GM11168 (cell line): ENCODE data around the gene IFI27L2.

ENCODE experiments used
- in situ Hi-C: fragments of 300-500 bp; cut with MboI; formaldehyde crosslinking; loops from one replicate; pipeline ENCODE4 v1.12.0; 2022; ENCODE audit warnings: low sequenced_read_pairs; ENCODE audit not compliant: unreplicated experiment

Gene IFI27L2

DNA sequence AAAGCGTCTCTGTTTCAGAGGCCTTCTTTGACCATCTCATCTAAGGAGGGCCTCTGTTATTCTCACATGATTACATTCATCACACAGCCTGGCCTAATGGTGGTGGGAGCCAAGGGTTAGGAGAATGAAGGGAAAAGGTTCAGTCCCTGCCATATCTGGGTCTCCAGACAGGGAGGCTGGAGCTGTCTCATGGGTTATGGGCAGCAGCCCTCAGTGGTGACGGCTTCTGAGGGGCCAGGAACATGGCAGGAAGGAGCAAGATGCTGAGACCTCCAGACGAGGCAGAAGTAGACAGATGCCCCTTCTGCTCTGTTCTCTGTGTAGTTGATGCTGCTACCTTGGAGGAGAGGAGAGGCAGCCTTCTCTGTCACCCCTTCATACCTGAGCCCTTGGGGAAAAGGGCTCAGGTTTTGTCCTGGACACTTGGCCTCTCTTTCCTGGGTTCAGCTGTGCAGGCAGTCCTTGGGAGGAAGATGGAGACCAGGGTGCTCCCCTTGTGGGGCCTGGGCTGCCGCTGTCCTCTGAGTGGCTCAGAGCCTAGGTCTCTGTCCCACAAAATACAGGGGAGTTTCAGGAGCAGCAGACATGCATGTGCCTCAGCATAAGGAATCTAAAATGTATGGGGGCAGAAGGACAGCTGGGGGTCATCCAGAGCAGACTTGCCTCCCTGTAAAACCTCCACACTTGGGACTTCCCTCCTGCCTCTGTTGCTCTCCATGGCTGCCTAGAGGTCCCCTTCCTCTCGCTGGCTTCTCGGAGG, 3.6 kb downstream of the IFI27L2 start:
- in situ Hi-C loops, result loop anchor here (10.0 kb wide), 1 partner anchor 71 kb away; no protein-coding TSS in a partner anchor

DNA sequence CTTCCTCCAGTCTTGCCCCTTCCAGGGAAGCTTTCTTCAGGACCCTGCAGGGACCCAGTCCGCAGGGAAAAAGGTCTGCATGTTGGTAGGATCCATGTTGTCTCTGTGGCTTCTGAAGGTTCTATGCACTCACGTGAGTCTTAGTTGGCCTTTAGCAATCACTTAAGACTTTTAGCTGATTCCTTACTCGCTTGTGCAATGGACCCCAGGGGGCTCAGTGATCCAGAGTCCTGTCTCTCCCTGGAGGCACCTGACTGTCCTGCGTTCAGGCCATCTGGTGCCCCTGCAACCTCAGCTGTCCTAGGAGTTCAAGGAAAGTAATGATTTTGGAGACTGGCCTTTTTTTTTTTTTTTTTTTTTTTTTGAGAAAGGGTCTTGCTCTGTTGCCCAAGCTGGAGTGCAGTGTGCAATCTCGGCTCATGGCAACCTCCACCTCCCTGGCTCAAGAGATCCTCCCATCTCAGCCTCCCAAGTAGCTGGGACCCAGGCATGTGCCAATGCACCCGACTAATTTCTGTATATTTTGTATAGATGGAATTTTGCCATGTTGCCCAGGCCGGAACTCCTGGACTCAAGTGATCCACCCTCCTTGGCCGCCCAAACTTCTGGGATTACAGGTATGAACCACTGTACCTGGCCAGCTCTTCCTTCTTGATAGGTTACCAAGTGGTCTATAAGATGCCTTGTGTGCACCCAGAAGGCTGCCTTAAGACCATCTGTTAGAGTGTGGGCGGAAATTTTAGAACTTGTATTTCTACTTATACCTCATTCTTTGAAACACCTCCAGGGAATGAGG, 4.6 kb downstream of the IFI27L2 start:
- in situ Hi-C loops, result loop anchor here (10.0 kb wide), 1 partner anchor 70 kb away; no protein-coding TSS in a partner anchor

DNA sequence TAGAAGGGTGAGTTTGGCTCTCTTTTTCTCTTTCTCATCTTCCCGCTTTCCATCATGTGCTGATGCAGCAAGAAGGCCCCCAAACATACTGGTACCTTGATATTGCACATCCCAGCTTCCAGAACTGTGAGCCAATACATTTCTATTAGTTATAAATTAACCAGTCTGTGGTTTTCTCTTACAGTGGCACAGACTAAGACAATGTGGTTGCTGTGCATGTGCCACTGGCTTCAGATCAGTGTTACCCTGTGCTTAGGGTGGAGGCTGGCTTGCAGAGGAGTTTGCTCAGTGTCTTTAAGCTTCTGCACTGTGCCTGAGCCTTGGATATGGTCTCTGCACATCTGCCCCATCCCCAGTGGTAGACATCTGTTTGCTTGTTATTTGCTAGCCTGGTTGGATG, 5.5 kb downstream of the IFI27L2 start:
- in situ Hi-C loops, result loop anchor here (10.0 kb wide), 1 partner anchor 69 kb away; no protein-coding TSS in a partner anchor

DNA sequence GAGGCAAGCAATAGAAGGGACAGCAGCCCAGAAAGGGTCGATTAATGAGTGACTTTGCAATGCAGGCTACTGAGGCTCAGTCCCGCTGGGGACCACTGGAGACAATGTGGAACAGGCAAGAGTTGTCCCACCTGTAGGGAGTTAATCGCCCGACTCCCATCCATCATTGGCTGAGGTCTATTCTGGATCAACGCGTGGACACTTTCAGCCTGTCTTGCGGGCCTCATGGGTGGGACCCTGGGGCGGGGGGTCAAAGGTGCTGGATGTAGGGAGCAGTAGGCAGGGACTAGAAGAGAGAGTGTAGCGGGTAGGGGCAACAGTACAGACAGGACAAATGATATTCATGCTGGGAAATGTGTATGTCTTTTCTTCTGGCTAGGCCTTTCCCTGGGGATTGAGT, 6.1 kb downstream of the IFI27L2 start:
- in situ Hi-C loops, result loop anchor here (10.0 kb wide), 1 partner anchor 68 kb away; no protein-coding TSS in a partner anchor

DNA sequence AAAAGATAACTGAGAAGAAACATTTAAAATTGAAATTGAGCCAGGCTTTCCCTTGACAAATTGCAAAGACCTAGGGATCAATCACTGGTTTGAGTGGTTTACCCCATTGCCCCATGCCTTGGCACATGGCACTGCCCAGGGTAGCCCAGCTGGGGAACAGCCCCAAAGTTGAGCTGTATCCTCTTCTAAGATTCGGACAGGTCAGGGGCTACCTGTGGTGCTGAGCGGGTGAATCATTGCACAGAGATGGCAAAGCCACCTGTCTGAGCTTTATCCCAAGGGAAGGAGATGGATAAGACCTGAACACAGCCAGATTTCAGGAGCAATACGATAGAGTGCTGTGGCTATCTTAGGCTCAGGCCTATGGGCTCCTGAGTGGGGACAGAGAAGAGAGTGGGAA, 7.0 kb downstream of the IFI27L2 start:
- in situ Hi-C loops, result loop anchor here (10.0 kb wide), 1 partner anchor 68 kb away; no protein-coding TSS in a partner anchor

DNA sequence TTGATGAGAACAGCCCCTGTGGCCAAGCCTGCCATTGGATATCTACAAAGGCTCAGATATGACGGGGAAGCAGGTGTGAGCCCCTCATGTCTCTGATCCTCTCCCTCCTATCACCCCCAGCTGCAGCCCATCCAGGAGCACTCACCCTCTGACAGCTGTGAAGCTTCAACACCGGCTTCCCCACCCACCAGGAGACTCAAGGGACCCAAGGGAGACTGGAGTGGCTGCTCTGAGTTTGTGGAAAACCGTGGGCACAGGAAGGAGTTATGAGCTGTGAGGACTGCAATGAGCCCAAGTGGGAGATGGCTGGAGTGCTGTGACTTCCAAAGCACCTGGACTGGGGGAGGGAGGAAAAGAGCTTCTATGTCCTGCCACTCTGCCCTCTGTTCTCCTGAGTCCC, 7.9 kb downstream of the IFI27L2 start:
- in situ Hi-C loops, result loop anchor here (10.0 kb wide), 1 partner anchor 67 kb away; no protein-coding TSS in a partner anchor

DNA sequence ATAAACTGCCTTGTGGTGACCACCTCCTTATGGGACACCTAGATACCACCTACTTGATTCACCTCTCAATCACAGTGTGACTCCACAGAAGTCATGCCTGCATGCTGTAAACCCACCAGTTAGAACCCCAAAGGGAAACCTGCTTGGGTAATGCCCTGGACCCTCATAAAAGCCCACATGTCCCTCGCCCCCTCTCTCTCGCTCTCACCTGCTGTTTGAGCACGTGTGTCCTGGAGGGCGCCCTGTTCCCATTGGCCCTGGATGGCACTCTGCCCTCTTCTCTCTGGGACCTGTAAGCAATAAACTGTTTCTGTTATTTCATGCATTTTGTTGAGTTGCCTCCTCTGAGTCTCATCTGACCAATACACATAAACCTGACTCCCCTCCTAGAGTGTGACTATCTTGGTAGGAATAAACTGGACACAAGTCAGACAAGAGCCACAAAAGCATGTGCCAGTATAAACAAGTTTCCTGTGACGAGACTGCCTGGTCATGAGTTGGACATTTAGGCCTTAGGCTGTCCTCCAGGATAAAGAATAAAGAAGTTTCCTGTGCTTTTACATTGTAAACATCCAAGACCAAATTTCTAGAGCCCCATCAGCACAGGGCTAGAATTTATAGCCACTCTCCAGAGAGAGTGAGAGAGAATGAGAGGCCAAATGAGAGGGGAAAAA, 8.6 kb downstream of the IFI27L2 start:
- in situ Hi-C loops, result loop anchor here (10.0 kb wide), 1 partner anchor 66 kb away; no protein-coding TSS in a partner anchor

DNA sequence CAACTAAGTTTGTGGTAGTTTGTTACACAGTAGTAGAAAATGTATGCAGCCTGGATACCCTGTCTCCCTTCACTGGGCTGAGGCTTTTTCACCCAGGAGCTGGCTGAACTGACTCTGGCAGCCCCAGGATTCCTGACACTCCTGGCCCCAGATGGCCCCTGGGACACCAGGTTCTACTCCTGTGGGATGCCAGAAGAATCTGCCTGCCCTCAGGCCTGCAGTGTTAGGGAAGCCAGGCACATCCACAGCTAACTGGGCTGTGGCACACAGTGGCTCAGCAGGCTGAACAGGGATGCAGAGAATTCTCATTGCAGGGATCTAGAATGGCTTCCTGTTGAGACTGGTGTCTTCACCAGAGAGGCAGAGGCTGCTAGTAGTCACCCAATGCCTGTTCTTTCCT, 10.3 kb downstream of the IFI27L2 start:
- in situ Hi-C loops, result no loop called here

DNA sequence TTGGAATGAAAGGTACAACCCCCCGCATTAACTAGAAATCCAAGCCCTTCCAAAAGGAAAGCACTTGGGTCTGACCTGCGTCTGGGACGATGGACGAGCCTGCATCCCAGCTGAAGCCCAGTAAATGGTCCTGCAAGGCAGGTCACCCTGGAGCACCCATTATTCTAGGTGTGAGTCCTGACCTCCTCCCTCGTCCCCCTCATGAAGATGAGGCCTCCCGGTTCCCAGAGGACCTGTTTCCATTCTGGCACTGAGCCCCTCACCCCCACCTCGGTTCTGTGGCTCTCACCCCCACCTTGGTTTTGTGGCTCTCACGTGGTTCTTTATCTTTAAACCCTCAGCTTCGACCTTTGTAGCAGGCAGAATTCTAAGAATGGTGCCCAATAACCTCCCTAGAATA, 11.5 kb downstream of the IFI27L2 start:
- in situ Hi-C loops, result no loop called here

DNA sequence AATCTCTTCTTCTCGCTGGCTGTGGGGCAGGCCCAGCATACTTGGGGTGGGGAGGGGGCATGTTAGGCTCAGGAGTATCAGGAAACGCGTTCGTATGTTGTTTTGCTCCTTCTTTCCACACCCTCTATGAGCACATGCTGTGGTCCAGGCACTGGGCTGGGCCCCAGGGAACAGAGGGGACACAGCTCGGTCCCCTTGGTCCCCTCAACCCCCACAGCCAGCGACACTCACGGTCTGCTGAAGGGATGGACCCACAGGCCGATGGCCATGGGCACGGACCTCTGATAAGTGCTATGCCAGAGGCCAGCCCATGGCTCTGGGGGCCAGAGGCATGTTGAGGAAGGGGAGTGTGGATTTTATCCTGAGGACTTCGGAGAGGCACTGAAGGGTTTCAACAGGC, 12.7 kb downstream of the IFI27L2 start:
- in situ Hi-C loops, result no loop called here

DNA sequence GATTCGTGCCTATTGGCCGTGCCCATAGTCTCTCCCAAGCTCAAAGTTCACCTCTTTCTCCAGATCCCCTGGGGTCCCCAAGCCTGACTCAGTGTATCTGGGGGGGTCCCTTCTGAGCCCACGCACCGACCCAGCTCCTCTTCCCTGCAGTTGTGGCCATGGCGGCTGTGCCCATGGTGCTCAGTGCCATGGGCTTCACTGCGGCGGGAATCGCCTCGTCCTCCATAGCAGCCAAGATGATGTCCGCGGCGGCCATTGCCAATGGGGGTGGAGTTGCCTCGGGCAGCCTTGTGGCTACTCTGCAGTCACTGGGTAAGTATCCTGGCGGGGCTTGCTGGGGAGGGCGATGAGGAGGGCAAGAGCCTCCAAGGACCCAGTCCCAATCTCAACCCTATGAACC, 13.8 kb downstream of the IFI27L2 start:
- in situ Hi-C loops, result no loop called here

DNA sequence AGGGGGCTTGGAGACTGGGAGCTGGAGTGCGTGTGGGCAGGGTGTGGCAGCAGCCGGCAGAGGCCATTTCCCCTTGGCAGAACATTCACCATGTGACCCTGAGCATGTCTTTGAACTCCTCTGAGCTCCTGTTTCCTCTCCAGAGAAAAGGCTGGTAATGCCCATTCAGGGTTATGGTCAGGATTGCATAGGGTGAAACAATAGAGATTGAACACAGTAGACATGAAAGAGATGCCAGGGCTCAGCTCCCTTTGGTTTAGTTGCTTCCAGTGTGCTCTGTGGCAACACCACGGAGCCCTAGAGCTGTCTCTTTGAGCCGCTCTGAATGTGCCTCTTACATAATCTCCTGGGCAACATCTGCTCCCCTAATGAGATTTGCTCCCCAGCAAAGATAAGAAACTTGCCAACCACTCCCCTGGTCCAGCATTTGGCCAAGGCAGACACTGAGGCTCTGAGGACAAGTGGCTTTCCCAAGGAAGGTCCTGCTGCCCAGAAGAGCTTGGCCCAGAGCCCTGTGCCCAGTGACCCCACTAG, 14.3 kb downstream of the IFI27L2 start:
- in situ Hi-C loops, result no loop called here

DNA sequence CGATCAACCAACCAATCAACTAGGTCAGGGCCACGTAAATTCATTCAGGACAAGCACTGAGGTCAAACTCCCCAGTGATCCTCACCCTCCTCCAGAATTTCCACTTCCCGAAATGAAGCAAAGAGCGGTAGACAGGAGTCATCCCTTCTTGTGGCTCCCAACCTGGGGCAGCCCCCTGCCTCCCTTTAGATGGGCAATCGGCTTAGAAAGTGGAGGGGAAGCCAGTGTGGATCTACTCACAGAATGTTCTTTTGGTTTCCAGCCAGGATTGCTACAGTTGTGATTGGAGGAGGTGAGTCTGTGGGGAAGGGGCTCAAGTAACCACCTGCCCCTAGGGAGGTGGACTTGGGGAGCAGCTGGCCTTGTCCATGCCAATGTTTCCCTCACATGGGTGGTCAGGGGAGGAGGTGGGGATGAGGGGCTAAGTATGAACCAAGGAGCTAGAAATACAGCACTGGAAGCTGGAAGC, 14.8 kb downstream of the IFI27L2 start:
- in situ Hi-C loops, result no loop called here

DNA sequence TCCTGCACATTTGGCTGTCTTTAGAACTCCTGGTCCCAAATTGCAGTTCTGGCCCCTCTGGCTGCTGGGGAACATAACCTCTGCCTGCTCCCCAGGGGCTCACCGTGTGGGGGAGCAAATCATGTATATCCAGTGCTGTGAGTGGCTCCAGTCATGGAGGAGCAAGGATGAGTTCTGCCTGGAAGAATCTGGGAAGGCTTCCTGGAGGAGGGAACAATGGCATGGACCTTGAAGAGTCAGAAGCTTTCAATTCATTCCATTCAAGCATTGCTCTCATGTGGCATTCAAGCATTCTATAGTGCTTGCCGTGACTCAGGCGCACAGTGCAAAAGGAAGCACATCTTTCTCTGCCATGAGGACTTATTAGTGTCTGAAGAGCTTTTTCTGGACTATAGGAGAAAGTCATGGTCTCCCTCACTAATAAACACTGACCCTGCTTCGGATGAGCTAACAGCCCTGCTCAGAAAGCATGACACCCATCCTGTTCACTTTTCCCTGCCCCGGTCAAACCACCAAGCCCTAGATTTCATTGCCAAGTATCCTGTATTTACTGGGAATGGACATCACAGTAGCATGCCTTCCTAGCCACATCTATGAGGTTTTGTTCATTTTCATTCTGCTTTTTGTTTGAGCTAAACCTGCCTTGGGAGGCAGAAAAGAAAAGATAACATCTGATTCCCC, 15.4 kb downstream of the IFI27L2 start:
- in situ Hi-C loops, result no loop called here

DNA sequence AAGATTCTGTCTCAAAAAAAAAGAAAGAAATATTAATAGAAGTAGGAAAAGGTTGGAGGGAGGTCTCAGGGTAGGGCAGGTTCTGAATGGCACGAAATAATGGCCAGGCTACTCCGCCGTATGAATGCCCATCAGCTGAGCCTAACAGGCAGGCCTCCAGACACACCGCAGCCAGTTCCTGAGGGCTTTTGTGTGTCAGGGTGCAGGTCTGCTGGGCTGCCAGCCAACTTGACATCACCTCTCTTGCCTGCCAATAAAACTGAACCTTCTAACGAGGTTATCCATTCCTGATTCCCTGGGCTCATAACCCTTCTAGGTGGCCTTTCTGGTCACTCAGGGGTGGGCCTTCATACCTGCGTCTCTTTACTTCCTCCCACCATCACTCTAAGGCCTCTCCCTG, 15.9 kb downstream of the IFI27L2 start:
- in situ Hi-C loops, result no loop called here

DNA sequence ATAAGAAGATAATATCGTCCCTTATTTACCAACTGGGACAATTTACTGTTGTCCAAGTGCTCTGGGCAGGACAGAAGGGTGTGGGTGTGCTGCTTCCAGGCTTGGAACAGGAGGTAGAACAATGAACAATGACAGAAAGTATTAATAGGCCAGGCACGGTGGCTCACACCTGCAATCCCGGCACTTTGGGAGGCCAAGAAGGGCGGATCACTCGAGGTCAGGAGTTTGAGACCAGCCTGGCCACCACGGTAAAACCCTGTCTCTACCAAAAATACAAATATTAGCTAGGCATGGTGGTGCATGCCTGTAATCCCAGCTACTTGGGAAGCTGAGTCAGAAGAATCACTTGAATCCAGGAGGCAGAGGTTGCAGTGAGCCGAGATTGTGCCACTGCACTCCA, 16.3 kb downstream of the IFI27L2 start:
- in situ Hi-C loops, result no loop called here

DNA sequence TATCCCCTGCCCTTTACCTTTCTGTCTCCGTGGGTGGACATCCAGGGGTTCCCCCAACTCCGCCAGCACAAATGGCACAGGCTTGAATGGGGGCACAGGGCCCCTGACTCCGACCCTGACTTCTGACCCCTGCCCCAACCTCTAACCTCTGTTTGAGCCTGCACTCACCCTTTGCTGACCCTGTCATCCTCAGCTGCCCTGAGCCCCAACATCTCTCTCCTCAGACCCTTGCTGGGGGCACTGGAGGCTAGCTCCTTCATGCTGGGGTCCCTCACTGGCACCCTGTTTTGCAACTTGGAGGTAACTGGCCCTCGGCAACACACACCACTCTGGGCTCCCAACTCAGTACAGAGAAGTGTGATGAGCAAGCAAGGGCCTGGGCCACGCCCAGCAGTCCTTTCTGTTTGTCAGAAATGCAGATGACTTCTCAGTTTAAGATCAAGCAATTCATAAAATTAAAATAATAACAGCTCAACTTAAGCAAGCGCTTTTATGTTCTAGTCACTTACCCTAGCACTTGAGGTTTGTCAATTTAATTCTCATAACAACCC, 16.8 kb downstream of the IFI27L2 start:
- in situ Hi-C loops, result no loop called here

DNA sequence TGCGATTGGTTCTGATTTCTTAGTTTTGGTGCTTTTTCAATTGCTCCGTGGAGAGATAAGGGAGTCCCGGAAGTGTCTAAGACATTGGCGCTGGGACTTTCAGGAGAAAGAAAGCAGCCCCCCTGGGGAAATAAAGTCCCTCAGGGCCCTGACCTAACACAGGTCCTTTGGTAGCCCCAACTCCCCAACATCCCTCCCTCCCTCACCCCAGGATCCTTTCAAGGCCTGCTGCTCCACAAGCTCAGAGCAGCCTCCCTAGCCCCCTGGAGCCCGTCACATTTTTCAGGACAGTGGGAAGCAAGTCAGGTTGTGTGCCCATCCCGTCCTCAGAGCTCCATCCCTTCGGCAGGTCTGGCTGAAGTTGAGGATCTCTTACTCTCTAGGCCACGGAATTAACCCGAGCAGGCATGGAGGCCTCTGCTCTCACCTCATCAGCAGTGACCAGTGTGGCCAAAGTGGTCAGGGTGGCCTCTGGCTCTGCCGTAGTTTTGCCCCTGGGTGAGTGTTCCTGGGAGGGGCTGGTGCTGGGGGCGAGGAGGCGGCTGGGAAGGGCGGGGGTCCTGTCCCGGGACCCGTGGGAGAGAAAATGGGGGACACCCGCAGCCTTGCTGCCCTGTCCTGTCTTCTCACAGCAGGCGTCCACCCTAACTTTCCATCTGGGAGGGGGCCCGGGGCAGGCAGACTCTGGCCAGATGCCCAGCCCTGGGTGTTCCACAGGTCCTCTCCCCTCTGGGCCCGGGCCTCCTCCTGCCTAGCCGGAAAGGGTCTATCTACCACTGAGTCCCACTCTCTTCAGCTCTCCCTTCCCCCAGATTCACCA, 17.9 kb downstream of the IFI27L2 start:
- in situ Hi-C loops, result no loop called here
